GM18517 (cell line): ENCODE measurements around the gene PSME2.

ENCODE experiments used
- ATAC-seq: cut with Tn5 transposase; IDR thresholded peaks from one replicate; pipeline ENCODE4 v1.9.1; 2021; ENCODE audit warnings: mild to moderate bottlenecking, moderate library complexity; ENCODE audit not compliant: unreplicated experiment

PSME2 gene, protein sequence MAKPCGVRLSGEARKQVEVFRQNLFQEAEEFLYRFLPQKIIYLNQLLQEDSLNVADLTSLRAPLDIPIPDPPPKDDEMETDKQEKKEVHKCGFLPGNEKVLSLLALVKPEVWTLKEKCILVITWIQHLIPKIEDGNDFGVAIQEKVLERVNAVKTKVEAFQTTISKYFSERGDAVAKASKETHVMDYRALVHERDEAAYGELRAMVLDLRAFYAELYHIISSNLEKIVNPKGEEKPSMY

DNA sequence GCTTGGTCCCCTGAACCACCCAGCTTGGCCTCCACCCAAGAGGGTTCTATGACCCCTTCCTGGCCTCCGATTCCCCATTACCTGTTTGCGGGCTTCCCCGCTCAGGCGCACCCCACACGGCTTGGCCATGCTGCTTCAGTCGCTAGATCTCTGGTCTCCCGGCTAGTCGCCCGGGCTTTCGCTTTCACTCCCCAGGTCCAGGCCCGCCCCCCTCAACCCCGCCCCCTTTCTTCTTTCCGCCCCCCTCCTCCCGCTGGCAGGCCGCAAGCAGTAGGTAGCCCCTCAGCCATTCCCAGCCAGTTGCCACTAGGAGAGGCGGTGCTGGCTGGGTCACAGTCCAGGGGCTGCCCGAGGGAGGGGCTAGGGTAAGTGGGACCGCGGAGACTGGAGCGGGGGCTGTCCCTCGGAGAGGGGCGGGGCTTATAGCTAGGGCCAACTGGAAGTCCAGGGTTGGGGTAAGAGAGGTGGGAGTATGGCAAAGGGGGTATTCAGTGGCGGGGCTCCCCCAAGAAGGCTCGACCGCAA is at the start of gene PSME2:
Gene PSME2 (minus strand): TSS at position 158 of the 525 bp plus-strand sequence. CDS start 29 bp downstream, at position 129.
- ATAC-seq: peak; percentile 64

DNA sequence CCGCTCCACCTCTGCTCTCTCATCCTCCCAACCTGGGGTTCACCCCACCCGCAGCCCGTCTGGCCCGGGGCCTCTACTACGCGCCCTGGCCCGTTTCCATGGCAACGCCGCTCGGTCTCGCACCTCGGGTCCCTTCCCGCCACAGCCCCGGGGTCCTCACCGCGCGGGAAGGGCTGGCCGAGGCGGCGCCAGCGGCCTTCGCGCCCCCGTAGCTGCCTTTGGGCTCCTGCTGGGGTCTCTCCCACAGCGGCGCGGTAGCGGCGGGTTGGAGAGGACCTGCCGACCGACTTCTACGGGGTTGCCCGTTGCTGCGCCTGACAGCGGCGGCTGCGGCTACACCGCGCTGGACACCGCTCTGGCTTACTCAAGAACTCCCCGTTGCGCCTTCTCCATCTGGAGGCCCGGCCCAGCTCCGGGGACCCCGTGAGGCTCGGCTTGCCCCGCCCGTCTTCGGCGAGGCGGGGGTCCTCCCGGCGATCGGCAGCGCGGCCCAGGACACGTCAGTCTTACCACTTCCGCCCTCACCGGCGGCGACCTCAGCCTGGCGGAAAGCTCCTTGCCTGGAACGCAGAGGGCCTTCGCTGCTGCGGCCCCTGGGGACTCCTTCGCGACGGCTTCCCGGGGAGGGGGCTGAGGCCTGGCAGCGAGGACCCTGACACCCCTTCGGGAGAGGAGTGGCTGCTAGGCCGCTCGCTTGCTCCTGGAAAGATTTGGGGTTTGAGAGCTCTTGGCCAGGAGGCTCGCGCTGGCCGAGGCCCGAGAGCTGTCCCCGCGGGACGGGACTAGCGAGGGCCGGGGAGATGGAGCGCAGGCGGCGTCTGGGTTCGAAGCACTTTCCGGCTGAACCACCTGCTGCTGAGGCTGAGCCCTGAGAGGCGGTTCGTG is 49.0 kb upstream of the PSME2 start, which contains the start of gene TM9SF1:
Gene TM9SF1 (minus strand): TSS at position 256 of the 885 bp plus-strand sequence. CDS start 422 bp downstream, outside the sequence.
- peak; percentile 76 for ATAC-seq

DNA sequence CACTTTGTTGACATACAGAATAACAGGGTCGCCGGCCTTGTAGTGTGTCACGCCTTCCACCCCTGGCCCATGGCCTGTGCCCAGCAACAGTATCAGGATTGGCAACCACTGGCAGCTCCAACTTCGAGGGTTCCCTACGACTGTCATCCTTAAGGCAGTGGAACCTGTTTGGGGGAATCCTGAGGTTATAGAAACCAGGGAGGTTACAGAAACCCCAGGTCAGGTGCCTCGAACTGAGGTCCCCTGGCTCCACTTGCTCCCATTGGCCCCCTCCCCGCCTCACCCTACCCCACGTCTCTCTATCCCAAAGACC is 48.4 kb upstream of the PSME2 start:
- ATAC-seq: no peak

DNA sequence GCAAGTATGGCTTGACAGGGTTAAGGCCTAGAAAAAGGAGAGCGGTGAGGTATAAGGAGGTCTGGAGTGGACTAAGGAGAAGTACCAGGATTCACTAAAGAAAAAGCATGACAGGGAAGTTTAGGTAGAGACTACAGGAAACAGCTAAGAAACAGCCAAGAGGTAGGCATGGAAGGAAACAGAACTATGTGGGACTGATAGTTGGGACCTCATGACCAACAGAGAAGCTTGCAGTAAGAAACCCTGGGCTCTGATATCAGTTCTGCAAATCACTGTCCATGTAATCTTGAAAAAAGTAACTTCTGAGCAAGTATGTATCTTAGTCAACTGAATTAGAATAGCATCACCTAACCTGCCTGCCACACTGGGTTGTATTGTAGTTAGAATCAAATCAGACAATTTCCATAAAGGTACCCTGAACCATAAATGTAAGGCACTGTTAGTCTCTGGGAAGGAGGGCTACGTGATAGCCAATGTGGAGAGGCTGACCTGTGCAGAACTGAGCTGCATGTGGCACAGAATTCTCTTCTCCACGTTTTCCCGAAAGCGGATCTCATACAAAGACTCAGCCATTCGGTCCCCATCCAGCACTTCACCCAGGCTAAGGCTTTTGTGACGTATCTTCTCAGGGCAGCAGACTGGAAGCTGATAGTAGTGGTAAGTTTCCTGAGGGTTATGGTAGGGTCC is 47.9 kb upstream of the PSME2 start:
- ATAC-seq: no peak

DNA sequence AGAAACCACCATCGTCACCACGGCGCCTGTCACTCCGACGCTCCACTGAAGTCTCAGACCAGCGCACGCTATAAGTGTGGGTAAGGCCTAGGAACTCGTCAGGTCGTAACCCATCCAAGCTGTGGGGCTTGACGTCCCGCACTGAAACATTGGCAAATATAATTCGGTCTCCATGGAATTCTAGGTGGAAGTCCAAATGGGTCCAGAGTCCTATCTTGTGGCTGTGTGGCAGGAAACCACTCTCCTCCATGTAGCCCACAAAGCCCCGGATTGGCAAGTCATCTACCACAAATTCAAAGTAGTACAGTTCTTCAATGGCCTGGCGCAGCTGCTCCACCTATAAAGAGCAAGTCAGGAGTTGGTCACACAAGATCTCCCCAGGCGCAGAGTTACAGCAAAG is 46.5 kb upstream of the PSME2 start:
- no peak for ATAC-seq

DNA sequence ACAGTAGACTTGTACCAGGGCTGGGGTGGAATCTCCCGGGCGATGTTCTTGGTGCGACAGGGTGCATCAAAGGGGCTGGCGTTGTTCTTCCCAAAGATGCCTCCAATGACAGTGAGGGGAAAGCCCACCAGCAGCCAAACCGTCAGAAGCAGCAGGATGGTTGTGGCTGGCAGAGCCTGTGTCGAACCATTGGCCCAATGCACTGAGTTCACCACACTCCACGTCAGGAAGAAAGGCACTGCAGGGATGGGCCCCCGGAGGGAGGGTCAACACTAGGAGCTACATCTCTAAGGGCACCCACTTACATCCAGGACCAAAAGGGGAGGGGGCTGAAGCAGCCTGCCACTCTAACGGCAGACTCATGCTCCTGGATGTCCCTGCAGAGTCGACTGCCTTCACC is 44.0 kb upstream of the PSME2 start:
- ATAC-seq: no peak

DNA sequence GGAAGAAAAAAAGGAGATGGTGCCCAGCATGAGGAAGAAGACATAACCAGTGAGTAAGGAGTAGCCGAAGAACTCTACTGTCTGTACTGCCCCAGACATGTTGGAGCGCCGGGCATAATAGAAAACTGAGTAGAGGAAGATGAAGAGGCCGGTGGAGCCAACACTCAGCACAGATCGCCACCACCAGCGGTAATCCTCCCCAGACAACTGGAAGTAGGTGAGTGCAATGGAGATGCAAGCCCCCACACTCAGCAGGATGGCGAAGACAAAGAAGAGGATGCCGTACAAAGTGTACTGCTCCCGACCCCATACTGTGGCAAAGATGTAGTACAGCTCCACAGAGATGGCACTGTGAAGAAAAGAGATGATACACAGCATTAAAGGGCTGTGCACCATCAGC is 43.0 kb upstream of the PSME2 start:
- ATAC-seq: no peak

DNA sequence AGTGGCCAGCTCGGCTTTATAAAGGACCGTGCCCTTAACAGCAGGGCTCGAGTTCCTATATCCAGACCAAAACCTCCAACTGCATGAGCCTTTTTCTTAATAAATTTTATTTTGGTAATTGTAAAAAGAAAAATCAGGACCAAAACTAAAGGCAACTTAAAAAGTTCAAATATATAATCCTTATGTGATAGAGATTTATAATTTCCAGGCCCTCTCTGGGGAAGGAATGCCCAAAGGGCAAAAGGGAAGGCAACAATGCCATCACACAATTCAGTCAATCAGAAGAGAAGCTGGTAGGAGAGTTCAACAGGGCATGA is 42.6 kb upstream of the PSME2 start:
- ATAC-seq: no peak

DNA sequence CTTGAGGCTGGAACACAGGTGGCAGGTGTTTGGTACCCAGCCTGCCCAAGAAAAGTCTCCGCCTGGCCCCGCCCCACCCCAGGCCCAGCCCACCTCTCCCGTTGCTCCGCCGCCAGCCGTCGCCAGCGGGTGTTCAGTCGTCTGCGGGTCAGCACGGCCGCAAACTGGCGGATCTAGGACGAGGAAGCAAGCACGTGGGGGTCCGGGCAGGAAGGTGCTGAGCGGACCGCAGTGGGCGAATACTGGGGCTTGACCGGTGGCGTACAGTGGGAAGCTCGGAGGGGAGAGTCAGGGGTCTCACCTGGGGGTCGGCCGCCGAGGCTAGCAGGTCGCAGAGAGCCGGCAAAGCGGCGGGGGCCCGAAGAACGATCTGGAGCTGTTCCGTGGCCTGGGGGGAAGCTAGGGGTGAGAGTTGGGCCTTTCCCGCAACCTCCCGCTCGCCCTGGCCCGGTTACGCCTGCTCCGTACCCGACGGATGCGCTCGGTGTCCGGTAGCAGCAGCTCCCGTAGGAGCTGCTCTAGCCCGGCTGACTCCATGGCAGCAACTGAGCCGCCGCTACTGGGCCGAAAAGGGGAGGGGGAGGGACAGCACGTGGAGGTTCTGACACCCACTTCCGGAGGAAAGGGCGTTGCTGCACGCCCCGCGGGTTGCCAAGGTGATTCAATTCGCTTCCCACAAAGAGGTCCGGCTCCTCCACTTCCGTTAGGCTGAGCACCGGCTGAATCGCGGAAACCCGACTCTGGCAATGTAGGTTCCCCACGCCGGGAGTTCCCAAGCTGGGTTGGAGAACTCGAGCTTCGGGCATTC is 42.0 kb upstream of the PSME2 start, which contains the start of gene IPO4:
Gene IPO4 (minus strand): TSS at position 566 of the 808 bp plus-strand sequence. CDS start 29 bp downstream, at position 537.
- ATAC-seq: peak; percentile 86

DNA sequence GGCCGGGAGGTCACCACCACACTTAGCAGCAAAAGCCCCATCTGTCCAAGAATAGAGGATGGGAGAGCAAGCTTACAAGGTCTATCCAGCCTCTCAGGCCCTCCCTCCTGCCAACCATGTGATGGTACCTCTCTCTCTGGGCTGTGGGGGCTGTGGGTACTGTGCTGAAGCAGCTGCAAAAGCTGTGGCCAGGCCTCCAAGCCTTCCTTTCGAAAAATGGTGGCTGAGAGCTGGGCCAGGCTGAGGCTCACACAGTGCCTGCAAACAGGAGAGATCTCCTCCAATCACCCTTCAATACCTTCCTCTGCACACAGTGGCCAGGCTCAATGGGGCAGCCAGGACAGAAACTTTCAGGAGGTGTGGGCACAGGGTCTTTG is 41.1 kb upstream of the PSME2 start:
- no peak for ATAC-seq

DNA sequence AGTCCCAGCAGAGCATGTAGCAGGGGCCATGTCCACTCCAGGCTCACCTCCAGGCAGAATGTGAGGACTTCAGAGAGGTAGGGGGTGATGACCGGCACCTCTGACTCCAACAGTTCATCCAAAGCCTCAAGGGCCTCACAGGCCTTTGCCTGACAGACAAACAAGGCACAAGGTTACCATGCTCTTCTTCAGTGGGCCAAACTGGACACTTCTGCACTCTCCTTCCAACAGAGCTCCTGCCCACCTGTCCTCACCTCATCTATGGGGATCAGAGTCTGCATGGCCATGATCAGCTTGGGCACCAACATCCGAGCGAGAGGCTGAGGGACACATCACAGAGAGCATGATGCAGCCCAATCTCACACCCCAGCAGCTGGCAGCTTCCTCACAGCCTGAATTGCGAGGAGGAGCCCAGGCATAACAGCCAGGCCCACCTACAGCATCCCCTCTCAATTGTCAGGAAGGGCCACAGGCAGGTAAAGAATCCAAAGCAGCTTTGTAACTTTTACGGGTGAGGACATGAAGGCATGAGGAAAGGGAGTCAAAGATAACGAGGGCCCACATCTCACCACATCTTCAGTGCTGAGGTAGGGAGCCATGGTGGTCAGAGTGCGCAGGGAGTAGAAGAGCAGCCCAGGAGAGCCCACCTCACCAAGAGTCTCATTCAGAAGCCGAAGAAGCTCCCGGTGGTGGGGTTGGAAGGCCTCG is 40.6 kb upstream of the PSME2 start:
- no peak for ATAC-seq

DNA sequence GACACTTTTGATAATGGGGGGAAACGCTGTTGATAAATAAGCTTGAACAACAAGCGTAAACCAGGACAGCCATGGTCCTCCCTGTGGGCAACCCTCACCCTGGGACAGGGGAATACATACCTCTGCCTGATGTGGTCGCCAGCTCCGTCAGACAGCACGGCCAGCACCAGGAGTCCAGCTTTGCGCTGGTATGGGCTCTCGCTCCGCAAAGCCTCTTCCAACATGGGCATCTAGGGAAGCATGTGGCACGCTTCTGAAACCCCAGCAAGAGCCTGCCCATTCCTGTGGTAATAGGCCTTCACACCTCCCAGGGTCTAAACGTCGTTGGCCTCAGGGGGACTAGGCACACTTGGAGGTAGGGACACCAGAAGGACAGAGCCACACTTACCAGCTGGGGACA is 39.3 kb upstream of the PSME2 start:
- ATAC-seq: no peak

DNA sequence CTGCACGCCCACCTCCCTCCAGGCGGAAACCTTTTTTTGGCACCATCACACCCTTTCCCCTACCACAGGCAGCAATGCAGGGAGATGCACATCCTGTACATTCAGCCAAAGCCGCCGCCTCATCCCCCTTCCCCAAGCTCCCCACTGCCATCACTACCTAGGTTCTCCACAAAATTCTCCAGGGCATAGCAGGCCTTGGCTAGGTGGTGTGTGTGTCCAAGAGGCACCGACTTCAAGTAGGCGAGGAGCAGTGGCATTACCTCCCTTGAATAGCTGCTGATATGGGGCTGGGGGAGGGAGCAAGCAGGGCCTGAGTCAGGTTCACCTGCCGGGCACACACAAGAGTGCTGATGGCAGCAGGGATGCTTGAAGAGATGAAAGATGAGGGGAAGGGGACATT is 38.6 kb upstream of the PSME2 start:
- no peak for ATAC-seq

DNA sequence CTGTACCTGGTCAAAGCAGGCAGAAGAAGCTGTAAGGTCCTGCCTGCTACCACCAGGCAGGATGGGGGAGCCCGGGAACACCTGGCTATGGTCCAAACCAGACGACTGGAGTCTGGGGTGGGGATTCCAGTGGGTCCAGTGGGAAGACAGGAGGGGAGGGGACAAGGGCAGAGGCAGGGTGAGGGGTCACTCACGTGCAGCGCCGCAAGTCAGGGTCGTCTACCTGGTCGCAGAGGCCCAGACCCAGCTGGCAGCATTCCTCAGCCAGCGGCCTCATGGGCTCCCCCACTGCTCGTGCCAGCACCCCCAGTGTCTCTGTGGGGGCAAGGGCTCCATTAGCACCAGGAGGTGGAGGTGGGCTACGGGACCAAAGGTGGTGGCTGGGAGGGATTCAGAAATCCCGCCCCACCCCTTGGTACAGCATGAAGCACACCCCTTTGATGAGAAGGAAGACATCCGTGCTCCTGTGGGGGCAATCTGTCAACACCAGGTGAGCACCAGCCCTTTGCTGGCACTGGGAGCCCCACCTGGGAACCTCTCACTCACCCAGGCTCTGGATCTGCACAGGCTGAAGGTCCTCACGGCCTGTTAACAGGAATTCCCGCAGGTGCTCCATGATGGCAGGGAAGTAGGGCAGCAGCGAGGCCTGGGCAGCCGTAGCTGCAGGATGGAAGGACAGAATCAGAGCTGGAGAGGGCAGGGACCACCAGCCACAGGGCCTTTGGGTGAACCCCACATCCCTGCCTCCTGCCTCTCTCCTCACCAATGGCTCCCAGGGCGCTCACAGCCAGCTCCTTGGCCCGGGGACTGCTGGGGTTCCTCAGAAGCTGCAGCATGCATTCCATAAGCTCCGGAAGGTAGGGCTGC is 37.9 kb upstream of the PSME2 start:
- no peak for ATAC-seq

DNA sequence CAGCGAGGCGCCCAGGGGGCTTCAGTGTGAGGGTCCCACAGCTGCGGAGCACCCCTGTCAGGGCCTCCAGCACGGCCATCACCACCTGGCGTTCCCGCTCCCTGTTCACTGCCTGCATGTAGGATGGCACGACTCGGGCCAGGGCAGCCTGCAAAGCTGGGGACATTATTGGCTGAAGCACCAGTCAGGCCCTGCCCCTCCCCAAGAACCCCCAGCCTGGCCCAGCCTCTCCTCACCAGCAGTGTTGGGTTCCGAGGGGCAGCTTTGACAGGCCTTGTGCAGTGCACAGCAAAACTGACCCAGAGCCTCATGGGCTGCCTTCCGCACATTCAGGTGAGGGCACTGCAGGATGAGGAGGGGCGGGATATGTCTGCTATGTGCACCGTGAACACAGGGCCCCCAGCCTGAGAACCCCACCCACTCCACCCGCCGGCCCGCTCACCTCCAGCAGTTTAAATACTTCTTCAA is 36.6 kb upstream of the PSME2 start:
- ATAC-seq: no peak

DNA sequence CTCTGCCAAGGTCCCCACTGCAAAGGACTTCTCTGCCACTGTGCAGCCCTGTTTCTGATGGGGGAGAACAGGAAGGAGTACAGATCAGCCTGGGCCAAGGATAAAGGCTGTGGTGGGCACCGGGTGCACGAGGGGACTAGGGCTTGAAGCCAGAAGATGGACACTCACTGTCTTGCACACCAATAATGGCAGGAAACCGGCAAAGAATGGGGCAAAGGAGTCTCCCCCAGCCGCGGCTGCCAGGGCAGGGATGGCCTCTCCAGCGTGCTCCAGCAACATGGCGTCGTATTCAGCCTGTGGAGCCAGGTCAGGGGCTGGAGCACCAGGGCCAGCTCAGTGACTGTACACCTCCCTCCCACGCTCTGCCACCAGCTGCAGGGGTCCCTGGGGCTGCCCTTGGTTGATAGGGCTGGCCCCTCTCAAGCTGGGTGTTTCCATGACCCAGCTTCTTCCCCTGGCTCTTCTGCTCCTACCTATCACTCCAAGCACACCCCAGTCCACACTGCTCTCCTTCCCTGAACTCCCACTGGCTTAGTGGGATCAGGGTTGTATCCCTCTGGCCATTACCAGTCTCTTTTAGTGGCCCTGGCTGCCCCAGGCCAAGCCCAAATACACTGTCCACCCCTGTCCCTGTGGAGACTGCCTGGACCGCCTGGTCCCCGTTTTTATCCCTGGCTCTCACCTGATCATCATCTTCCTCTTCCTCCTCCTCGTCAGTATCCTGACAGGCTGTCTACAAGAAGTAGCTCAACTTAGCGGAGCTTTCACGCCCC is 35.9 kb upstream of the PSME2 start:
- no peak for ATAC-seq

DNA sequence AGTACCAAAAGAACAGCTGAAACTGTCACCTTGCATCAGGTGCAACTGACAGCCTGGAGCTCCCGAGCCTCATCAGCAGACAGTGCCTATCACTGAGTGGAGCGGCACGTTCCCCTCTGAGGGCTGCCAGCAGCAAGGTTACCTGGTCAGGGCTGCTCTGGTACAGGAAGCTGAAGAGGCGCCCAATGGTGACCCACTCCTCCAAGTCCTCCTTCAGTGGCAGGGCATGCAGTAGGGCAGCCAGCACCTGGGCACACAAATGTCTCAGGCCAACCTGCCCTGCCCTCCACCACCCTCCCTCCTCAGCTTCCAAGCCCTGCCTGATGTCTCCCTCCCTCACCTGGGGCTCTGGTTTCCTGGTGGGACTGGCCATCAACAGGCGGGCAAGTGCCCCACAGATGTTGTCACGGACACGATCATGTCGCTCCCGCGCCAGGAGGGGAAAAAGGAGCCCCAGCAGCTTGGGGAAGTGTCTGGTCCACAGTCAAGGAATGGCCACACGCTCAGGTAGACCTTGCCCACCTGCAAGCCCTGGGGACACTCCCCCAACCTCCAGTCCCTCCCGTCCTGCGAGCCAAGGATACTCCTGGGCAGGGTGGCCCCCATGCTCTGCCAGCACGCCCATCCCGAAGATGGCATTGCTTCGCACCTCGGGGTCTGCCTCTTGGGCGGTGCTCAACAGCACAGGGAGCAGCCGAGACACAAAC is 35.1 kb upstream of the PSME2 start:
- no peak for ATAC-seq
